ENCODE data around the gene STARD9. TPM values are rescaled to one million over a fixed set of nuclear protein-coding genes. Genes with fewer than 3 reads are reported as not detected.

The STARD9 gene
- total RNA-seq, 1 experiment from 2014 or later: 0.86 TPM

GRCh38 chr15:42605796-42606195 is 30.4 kb downstream of the STARD9 start:
- no peak overlapping the region for H3K27ac Mint-ChIP-seq (ENCODE audit: unreplicated experiment)
- H3K9me3 ChIP-seq: no peaks in the 10 kb centered on the region
- ChIA-PET CTCF (interaction anchor here (1.0 kb wide), 1 partner anchor 14 kb away, joined by 3 read pairs; no protein-coding TSS in a partner anchor), POLR2A (no interaction called here)
- H3K4me3 ChIP-seq (ENCODE audit: low read depth, low read length): no peak overlapping the region
- no peaks in the 10 kb centered on the region; the same call in 1 of the 2 replicates for H3K27me3 ChIP-seq (replicated peaks; ENCODE audit: control insufficient read depth, insufficient read depth, low read length)
- H3K4me1 Mint-ChIP-seq (ENCODE audit: low read depth, unreplicated experiment): no peaks in the 10 kb centered on the region
- no peaks in the 10 kb centered on the region for H3K36me3 Mint-ChIP-seq (ENCODE audit: insufficient read depth, unreplicated experiment)
- intact Hi-C loops (cut with micrococcal nuclease; ENCODE audit: unreplicated experiment): no loop called here
- peaks cover 3% of the 10 kb centered on the region for H3K27me3 Mint-ChIP-seq (ENCODE audit: insufficient read depth, unreplicated experiment)
- TF ChIP-seq CTCF (IDR thresholded peaks at IDR 0.05; ENCODE audit: insufficient read depth in 1 of 2, low read depth in 1 of 2, low read length in 1 of 2, severe bottlenecking in 1 of 2, unreplicated experiment in 1 of 2): no peak
- H3K4me3 Mint-ChIP-seq (ENCODE audit: unreplicated experiment): no peak overlapping the region
- no peaks in the 10 kb centered on the region for H3K4me1 ChIP-seq
- BruUV-seq (replicated peaks): no TSS peak
- DNase-seq: no peak
- peaks cover 9% of the 10 kb centered on the region for H3K9me3 Mint-ChIP-seq (ENCODE audit: unreplicated experiment)
- H3K36me3 ChIP-seq (ENCODE audit: control insufficient read depth, insufficient read depth, low read length): no peaks in the 10 kb centered on the region

GRCh38 chr15:42608110-42608531 is 32.7 kb downstream of the STARD9 start:
- H3K27ac Mint-ChIP-seq (ENCODE audit: unreplicated experiment): no peak overlapping the region
- ChIA-PET CTCF (no interaction called here), POLR2A (no interaction called here)
- intact Hi-C loops (cut with micrococcal nuclease; ENCODE audit: unreplicated experiment): no loop called here
- no peaks in the 10 kb centered on the region for H3K9me3 Mint-ChIP-seq (ENCODE audit: unreplicated experiment)
- no peak for TF ChIP-seq CTCF (IDR thresholded peaks at IDR 0.05; ENCODE audit: insufficient read depth in 1 of 2, low read depth in 1 of 2, low read length in 1 of 2, severe bottlenecking in 1 of 2, unreplicated experiment in 1 of 2)
- no peaks in the 10 kb centered on the region for H3K36me3 Mint-ChIP-seq (ENCODE audit: insufficient read depth, unreplicated experiment)
- Histone ChIP-seq H3K4me1 (no peaks in the 10 kb centered on the region), H3K27me3 (replicated peaks; ENCODE audit: control insufficient read depth, insufficient read depth, low read length) (no peaks in the 10 kb centered on the region; the same call in 1 of the 2 replicates), H3K9me3 (no peaks in the 10 kb centered on the region), H3K36me3 (ENCODE audit: control insufficient read depth, insufficient read depth, low read length) (no peaks in the 10 kb centered on the region), H3K4me3 (ENCODE audit: low read depth, low read length) (no peak overlapping the region)
- no peak overlapping the region for H3K4me3 Mint-ChIP-seq (ENCODE audit: unreplicated experiment)
- H3K4me1 Mint-ChIP-seq (ENCODE audit: low read depth, unreplicated experiment): no peaks in the 10 kb centered on the region
- no peak for DNase-seq
- peaks cover 3% of the 10 kb centered on the region for H3K27me3 Mint-ChIP-seq (ENCODE audit: insufficient read depth, unreplicated experiment)
- no TSS peak for BruUV-seq (replicated peaks)

DNA sequence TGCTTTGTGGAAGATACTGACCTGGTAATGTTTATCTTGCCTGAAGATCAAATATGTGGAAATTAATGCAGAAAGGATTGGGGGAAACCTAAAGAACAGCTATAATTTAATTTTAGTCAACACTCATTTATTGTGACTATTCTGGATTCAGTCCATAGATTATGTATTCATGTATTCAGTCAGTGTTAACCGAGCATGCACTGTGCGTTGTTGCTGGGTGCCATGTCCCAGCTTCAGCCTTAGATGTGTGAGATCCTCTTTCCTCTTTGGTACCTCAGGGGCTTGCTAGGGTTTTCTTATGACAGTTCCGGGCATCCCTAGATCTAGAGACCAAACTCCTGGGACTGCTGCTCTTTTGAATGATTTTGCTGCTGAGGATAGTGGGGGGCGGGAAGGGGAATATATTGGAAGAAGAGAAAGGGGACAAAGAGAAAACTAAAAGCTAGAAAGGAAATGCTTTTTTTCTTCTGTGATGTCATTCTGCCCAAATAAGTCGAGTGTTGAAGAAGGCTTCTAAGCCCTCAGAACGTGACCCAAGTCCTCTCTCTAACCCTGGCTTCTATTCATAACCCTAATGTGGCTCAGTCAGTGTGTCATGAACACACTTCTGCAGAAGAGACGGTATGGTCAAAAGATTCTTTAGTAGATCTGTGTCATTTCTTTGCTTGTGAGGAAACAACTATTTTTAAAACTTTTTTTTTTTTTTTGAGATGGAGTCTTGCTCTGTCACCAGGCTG is 33.5 kb downstream of the STARD9 start:
- Histone ChIP-seq H3K9me3 (no peaks in the 10 kb centered on the region), H3K36me3 (ENCODE audit: control insufficient read depth, insufficient read depth, low read length) (no peaks in the 10 kb centered on the region), H3K4me1 (no peaks in the 10 kb centered on the region), H3K27me3 (replicated peaks; ENCODE audit: control insufficient read depth, insufficient read depth, low read length) (no peaks in the 10 kb centered on the region; the same call in 1 of the 2 replicates), H3K4me3 (ENCODE audit: low read depth, low read length) (no peak overlapping the region)
- no TSS peak for BruUV-seq (replicated peaks)
- H3K27ac Mint-ChIP-seq (ENCODE audit: unreplicated experiment): no peak overlapping the region
- peaks cover 3% of the 10 kb centered on the region for H3K27me3 Mint-ChIP-seq (ENCODE audit: insufficient read depth, unreplicated experiment)
- H3K4me3 Mint-ChIP-seq (ENCODE audit: unreplicated experiment): no peak overlapping the region
- DNase-seq: no peak
- H3K9me3 Mint-ChIP-seq (ENCODE audit: unreplicated experiment): no peaks in the 10 kb centered on the region
- intact Hi-C loops (cut with micrococcal nuclease; ENCODE audit: unreplicated experiment): no loop called here
- POLR2A ChIA-PET: no interaction called here
- H3K4me1 Mint-ChIP-seq (ENCODE audit: low read depth, unreplicated experiment): no peaks in the 10 kb centered on the region
- CTCF ChIA-PET: no interaction called here
- no peaks in the 10 kb centered on the region for H3K36me3 Mint-ChIP-seq (ENCODE audit: insufficient read depth, unreplicated experiment)
- no peak for TF ChIP-seq CTCF (IDR thresholded peaks at IDR 0.05; ENCODE audit: insufficient read depth in 1 of 2, low read depth in 1 of 2, low read length in 1 of 2, severe bottlenecking in 1 of 2, unreplicated experiment in 1 of 2)
